SU-DHL-6 (cell line): ENCODE data around the gene TBC1D20.
"Not testable (repeated sequence)": the region's sequence is repeated elsewhere in the genome, so short reads cannot be mapped to it uniquely, and the experiment has no call there.

ENCODE experiments used
- H2AFZ ChIP-seq: fragments of 200-600 bp; sonication (generic); 2 replicates; pipeline ENCODE4 v1.6.1; 2014; ENCODE audit warnings: low read depth, mild to moderate bottlenecking, moderate library complexity, mixed read lengths, antibody characterized with exemption, low read length; ENCODE audit not compliant: severe bottlenecking
- H3F3A ChIP-seq: fragments of 200-600 bp; shearing (Covaris generic); 2 replicates; pipeline ENCODE4 v1.6.0; 2016; ENCODE audit warnings: antibody characterized with exemption, mild to moderate bottlenecking; ENCODE audit not compliant: insufficient read depth
- H3K27ac ChIP-seq: fragments of 200-600 bp; sonication (generic); 2 replicates; pipeline ENCODE4 v1.5.1; 2016; ENCODE audit warnings: low read depth, mild to moderate bottlenecking, low read length, moderate library complexity, mixed read lengths
- H3K27me3 ChIP-seq: fragments of 200-600 bp; sonication (generic), shearing (Covaris generic); 2 replicates; pipeline ENCODE4 v1.6.0; 2014; ENCODE audit warnings: mild to moderate bottlenecking, low read length
- H3K36me3 ChIP-seq: fragments of 200-600 bp; sonication (generic); 2 replicates; pipeline ENCODE4 v1.6.1; 2014; ENCODE audit warnings: mild to moderate bottlenecking, low read length, mixed read lengths
- H3K4me2 ChIP-seq: fragments of 300-600, 200-600 bp; shearing (Covaris generic), sonication (generic); 2 replicates; pipeline ENCODE4 v1.6.0; 2014; ENCODE audit warnings: low read length, low read depth, mild to moderate bottlenecking; ENCODE audit not compliant: poor library complexity, severe bottlenecking
- H3K4me3 ChIP-seq: fragments of 200-600 bp; sonication (generic); 2 replicates; pipeline ENCODE4 v1.5.1; 2014; ENCODE audit warnings: antibody characterized with exemption, low read length, mild to moderate bottlenecking, mixed read lengths; ENCODE audit not compliant: insufficient read depth, poor library complexity, severe bottlenecking
- H3K79me2 ChIP-seq: fragments of 200-600 bp; sonication (generic); 2 replicates; pipeline ENCODE4 v1.6.1; 2014; ENCODE audit warnings: mild to moderate bottlenecking, low read length, moderate library complexity; ENCODE audit not compliant: insufficient read depth
- H3K9ac ChIP-seq: fragments of 200-600 bp; sonication (generic); 2 replicates; pipeline ENCODE4 v1.7.0; 2014; ENCODE audit warnings: mild to moderate bottlenecking, low read length
- H3K9me2 ChIP-seq: fragments of 200-600 bp; sonication (generic); replicated peaks from 2 replicates; pipeline ENCODE4 v1.6.1; 2014; ENCODE audit warnings: low read length; ENCODE audit not compliant: insufficient read depth
- H3K9me3 ChIP-seq: fragments of 200-600 bp; sonication (generic); 2 replicates; pipeline ENCODE4 v1.6.1; 2014; ENCODE audit warnings: low read length, mixed read lengths; ENCODE audit not compliant: insufficient read depth
- H4K20me1 ChIP-seq: fragments of 200-600 bp; sonication (generic); 2 replicates; pipeline ENCODE4 v1.6.1; 2014; ENCODE audit warnings: low read depth, mild to moderate bottlenecking, antibody characterized with exemption, low read length, moderate library complexity, mixed read lengths
- CTCF ChIP-seq: fragments of 200-600 bp; sonication (generic); IDR thresholded peaks from one replicate; pipeline ENCODE4 v1.5.1; 2017; ENCODE audit warnings: antibody characterized with exemption, mild to moderate bottlenecking, low read length, moderate library complexity; ENCODE audit not compliant: insufficient read depth, poor library complexity, severe bottlenecking
- EZH2phosphoT487 ChIP-seq: fragments of 200-600 bp; sonication (generic), shearing (Covaris generic); conservative IDR thresholded peaks from 2 replicates; pipeline ENCODE4 v1.6.1; 2018; ENCODE audit warnings: mild to moderate bottlenecking, antibody characterized with exemption, low read length, moderate library complexity, mixed read lengths

Gene TBC1D20

GRCh38 chr20:454951-455350 is 7.4 kb downstream of the TBC1D20 start:
- no peak overlapping the region for H3K4me3 ChIP-seq
- no peaks in the 10 kb centered on the region for H3K27me3 ChIP-seq
- H3K9me3 ChIP-seq = no peaks in the 10 kb centered on the region
- H2AFZ ChIP-seq = no peak overlapping the region
- no peak overlapping the region for H3K9ac ChIP-seq
- no peak overlapping the region for H3K27ac ChIP-seq
- TF ChIP-seq CTCF = no peak
- TF ChIP-seq EZH2phosphoT487 = no peak
- no peaks in the 10 kb centered on the region for H3K9me2 ChIP-seq
- no peaks in the 10 kb centered on the region; the same call in 1 of the 2 replicates for H4K20me1 ChIP-seq
- H3K79me2 ChIP-seq = peaks cover 39% of the 10 kb centered on the region; the same call in 1 of the 2 replicates
- H3K36me3 ChIP-seq = no peaks in the 10 kb centered on the region
- no peak overlapping the region for H3K4me2 ChIP-seq
- no peaks in the 10 kb centered on the region for H3F3A ChIP-seq

GRCh38 chr20:452021-452420 is 10.3 kb downstream of the TBC1D20 start:
- not testable (repeated sequence) for H3K9me3 ChIP-seq, H2AFZ ChIP-seq, H3K36me3 ChIP-seq, H3K4me3 ChIP-seq, H4K20me1 ChIP-seq, H3K9me2 ChIP-seq, H3K9ac ChIP-seq, H3K4me2 ChIP-seq, H3K27me3 ChIP-seq, H3K27ac ChIP-seq, H3F3A ChIP-seq
- peaks cover 24% of the 10 kb centered on the region; the same call in 1 of the 2 replicates for H3K79me2 ChIP-seq

GRCh38 chr20:445514-446336 is 16.6 kb downstream of the TBC1D20 start:
- Histone ChIP-seq H3K9me2 (no peaks in the 10 kb centered on the region), H3K4me3 (no peak overlapping the region), H3K36me3 (0 out of 2 replicates have a peak, but pooled peaks cover 5% of the 10 kb centered on the region), H3K9ac (no peak overlapping the region), H3K27ac (no peak overlapping the region), H3F3A (no peaks in the 10 kb centered on the region), H3K4me2 (no peak overlapping the region), H2AFZ (no peak overlapping the region), H3K27me3 (no peaks in the 10 kb centered on the region), H3K9me3 (no peaks in the 10 kb centered on the region), H4K20me1 (no peaks in the 10 kb centered on the region), H3K79me2 (peaks cover 12% of the 10 kb centered on the region; the same call in 1 of the 2 replicates)
- no peak for TF ChIP-seq EZH2phosphoT487
- TF ChIP-seq CTCF = no peak

- H3K4me2 ChIP-seq = no peak overlapping the region
- H4K20me1 ChIP-seq = no peaks in the 10 kb centered on the region
- no peak overlapping the region for H3K27ac ChIP-seq
Observed at GRCh38 chr20:444862-445426, 17.4 kb downstream of the TBC1D20 start.

More at GRCh38 chr20:444862-445426, 17.4 kb downstream of the TBC1D20 start:
- Histone ChIP-seq H3K4me3 (no peak overlapping the region), H3K36me3 (0 out of 2 replicates have a peak, but pooled peaks cover 5% of the 10 kb centered on the region), H3K9ac (no peak overlapping the region), H3K27me3 (no peaks in the 10 kb centered on the region), H2AFZ (no peak overlapping the region), H3F3A (no peaks in the 10 kb centered on the region), H3K79me2 (0 out of 2 replicates have a peak, but pooled peaks cover 5% of the 10 kb centered on the region), H3K9me2 (no peaks in the 10 kb centered on the region), H3K9me3 (no peaks in the 10 kb centered on the region)
- TF ChIP-seq EZH2phosphoT487 (no peak), CTCF (no peak)
